ENCODE data around the gene CFAP91. TPM values are rescaled to one million over a fixed set of nuclear protein-coding genes. Genes with fewer than 3 reads are reported as not detected.

Gene CFAP91
- polyA plus RNA-seq, 1 donor from 2014 or later: 14.2 TPM

DNA sequence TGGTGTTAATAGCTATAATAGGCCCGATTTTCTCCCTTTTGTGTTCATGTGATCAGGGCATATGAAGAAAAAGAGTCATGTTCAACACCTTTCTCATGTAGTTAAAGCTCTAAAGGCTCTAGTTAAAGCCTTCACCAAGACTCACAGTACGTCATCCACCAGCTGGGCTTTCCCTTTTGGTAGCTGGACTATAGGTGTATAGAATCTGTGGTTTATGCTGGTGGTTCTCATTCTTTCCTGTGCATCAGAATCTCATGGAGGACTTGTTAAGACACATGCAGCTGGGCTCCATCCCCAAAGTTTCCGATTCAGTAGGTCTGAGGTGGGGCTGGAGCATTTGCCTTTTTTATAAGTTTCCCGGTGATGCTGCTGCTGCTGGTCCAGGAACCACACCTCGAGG lies 31.0 kb downstream of the CFAP91 start:
- Histone ChIP-seq H3K9me2 (ENCODE audit: insufficient read depth, low read length) (no peaks in the 10 kb centered on the region), H3K4me2 (ENCODE audit: low read length) (no peak overlapping the region), H3K9ac (ENCODE audit: low read length) (no peak overlapping the region), H3K36me3 (ENCODE audit: insufficient read depth, low read length) (no peaks in the 10 kb centered on the region), H3K79me2 (replicated peaks; ENCODE audit: insufficient read depth, low read length) (no peaks in the 10 kb centered on the region), H4K20me1 (ENCODE audit: insufficient read depth) (no peaks in the 10 kb centered on the region), H3K4me3 (ENCODE audit: low read length) (no peak overlapping the region), H3K9me3 (ENCODE audit: low read length) (no peaks in the 10 kb centered on the region), H2AFZ (ENCODE audit: low read depth, low read length) (no peak overlapping the region), H3F3A (ENCODE audit: insufficient read depth, low read length, poor library complexity, severe bottlenecking) (no peaks in the 10 kb centered on the region), H3K27ac (ENCODE audit: low read length) (no peak overlapping the region), H3K27me3 (ENCODE audit: insufficient read depth, low read depth, low read length) (no peaks in the 10 kb centered on the region)
- no peak for TF ChIP-seq EP300 (conservative IDR thresholded peaks at IDR 0.05; ENCODE audit: poor library complexity, severe bottlenecking)
- no peak for TF ChIP-seq EZH2 (IDR thresholded peaks at IDR 0.05; ENCODE audit: borderline replicate concordance, insufficient read depth, low read length, poor library complexity, severe bottlenecking)
- no peak for TF ChIP-seq RAD21 (conservative IDR thresholded peaks at IDR 0.05)
- no peak for TF ChIP-seq MXI1 (conservative IDR thresholded peaks at IDR 0.05; ENCODE audit: poor library complexity, severe bottlenecking)
- TF ChIP-seq TAF1 (IDR thresholded peaks at IDR 0.05; ENCODE audit: low read depth): no peak
- TF ChIP-seq CTCF (IDR thresholded peaks at IDR 0.05; ENCODE audit: poor library complexity, severe bottlenecking): no peak
- TF ChIP-seq REST (IDR thresholded peaks at IDR 0.05; ENCODE audit: borderline replicate concordance): no peak
- no peak for TF ChIP-seq SMC3 (conservative IDR thresholded peaks at IDR 0.05; ENCODE audit: poor library complexity)
- no peak for TF ChIP-seq POLR2AphosphoS5 (IDR thresholded peaks at IDR 0.05)

DNA sequence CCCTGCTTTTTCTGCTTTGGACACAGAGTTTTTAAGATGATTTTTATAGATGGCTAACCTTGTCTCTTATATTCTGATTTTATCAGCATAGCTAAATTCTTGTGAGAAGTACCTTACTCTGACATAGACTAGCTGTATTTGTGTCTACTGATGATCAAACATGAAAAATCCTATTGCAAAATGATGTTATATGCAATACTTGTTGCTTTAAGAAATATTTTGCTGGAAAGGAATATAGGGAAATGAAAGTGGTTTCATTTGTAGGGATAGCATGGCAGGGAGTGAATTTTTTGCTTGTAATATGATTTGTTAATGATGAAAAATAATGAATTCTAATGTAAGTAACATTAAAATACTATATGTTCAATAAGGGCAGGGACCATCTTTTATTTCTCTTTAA lies 35.9 kb downstream of the CFAP91 start:
- H3K79me2 ChIP-seq (replicated peaks; ENCODE audit: insufficient read depth, low read length): no peaks in the 10 kb centered on the region
- no peaks in the 10 kb centered on the region for H4K20me1 ChIP-seq (ENCODE audit: insufficient read depth)
- TF ChIP-seq MXI1 (conservative IDR thresholded peaks at IDR 0.05; ENCODE audit: poor library complexity, severe bottlenecking) (no peak), EZH2 (IDR thresholded peaks at IDR 0.05; ENCODE audit: borderline replicate concordance, insufficient read depth, low read length, poor library complexity, severe bottlenecking) (no peak), SMC3 (conservative IDR thresholded peaks at IDR 0.05; ENCODE audit: poor library complexity) (no peak), EP300 (conservative IDR thresholded peaks at IDR 0.05; ENCODE audit: poor library complexity, severe bottlenecking) (no peak), POLR2AphosphoS5 (IDR thresholded peaks at IDR 0.05) (no peak), CTCF (IDR thresholded peaks at IDR 0.05; ENCODE audit: poor library complexity, severe bottlenecking) (no peak), REST (IDR thresholded peaks at IDR 0.05; ENCODE audit: borderline replicate concordance) (no peak), TAF1 (IDR thresholded peaks at IDR 0.05; ENCODE audit: low read depth) (no peak)
- H3K36me3 ChIP-seq (ENCODE audit: insufficient read depth, low read length): no peaks in the 10 kb centered on the region
- no peak overlapping the region for H2AFZ ChIP-seq (ENCODE audit: low read depth, low read length)
- H3K4me2 ChIP-seq (ENCODE audit: low read length): no peak overlapping the region
- no peak overlapping the region for H3K4me3 ChIP-seq (ENCODE audit: low read length)
- H3K9me3 ChIP-seq (ENCODE audit: low read length): no peaks in the 10 kb centered on the region
- H3K9me2 ChIP-seq (ENCODE audit: insufficient read depth, low read length): no peaks in the 10 kb centered on the region
- no peak overlapping the region for H3K27ac ChIP-seq (ENCODE audit: low read length)
- H3K9ac ChIP-seq (ENCODE audit: low read length): no peak overlapping the region
- H3K27me3 ChIP-seq (ENCODE audit: insufficient read depth, low read depth, low read length): no peaks in the 10 kb centered on the region
- H3F3A ChIP-seq (ENCODE audit: insufficient read depth, low read length, poor library complexity, severe bottlenecking): no peaks in the 10 kb centered on the region
